ENCODE results near the gene SLC6A19.
"Not testable (repeated sequence)": the region's sequence is repeated elsewhere in the genome, so short reads cannot be mapped to it uniquely, and the experiment has no call there.

SLC6A19 gene

GRCh38 chr5:1222621-1223277, 21.4 kb downstream of the SLC6A19 start:
- no peak overlapping the region for H3K9ac ChIP-seq (ENCODE audit: low read depth, low read length)
- H3K4me3 ChIP-seq (ENCODE audit: low read length), result no peak overlapping the region
- H3K4me2 ChIP-seq (ENCODE audit: low read length), result no peak overlapping the region
- H3K27me3 ChIP-seq (ENCODE audit: control insufficient read depth, insufficient read depth, low read length), result no peaks in the 10 kb centered on the region
- no peaks in the 10 kb centered on the region for H3K4me1 ChIP-seq (ENCODE audit: control insufficient read depth, insufficient read depth, low read length)
- H3K36me3 ChIP-seq (ENCODE audit: insufficient read depth, low read length), result no peaks in the 10 kb centered on the region
- H3K9me3 ChIP-seq (replicated peaks; ENCODE audit: low read length), result no peaks in the 10 kb centered on the region

GRCh38 chr5:1223278-1223670, 21.9 kb downstream of the SLC6A19 start:
- Histone ChIP-seq H3K9ac (ENCODE audit: low read depth, low read length) (no peak overlapping the region), H3K9me3 (replicated peaks; ENCODE audit: low read length) (no peaks in the 10 kb centered on the region), H3K36me3 (ENCODE audit: insufficient read depth, low read length) (no peaks in the 10 kb centered on the region), H3K4me1 (ENCODE audit: control insufficient read depth, insufficient read depth, low read length) (no peaks in the 10 kb centered on the region), H3K27me3 (ENCODE audit: control insufficient read depth, insufficient read depth, low read length) (peaks cover 2% of the 10 kb centered on the region), H3K4me2 (ENCODE audit: low read length) (no peak overlapping the region), H3K4me3 (ENCODE audit: low read length) (no peak overlapping the region)

- H3K27me3 ChIP-seq (ENCODE audit: control insufficient read depth, insufficient read depth, low read length), result peaks cover 2% of the 10 kb centered on the region
- H3K9me3 ChIP-seq (replicated peaks; ENCODE audit: low read length), result no peaks in the 10 kb centered on the region
- no peak overlapping the region for H3K4me2 ChIP-seq (ENCODE audit: low read length)
- no peak overlapping the region for H3K4me3 ChIP-seq (ENCODE audit: low read length)
- no peaks in the 10 kb centered on the region for H3K4me1 ChIP-seq (ENCODE audit: control insufficient read depth, insufficient read depth, low read length)
- H3K9ac ChIP-seq (ENCODE audit: low read depth, low read length), result no peak overlapping the region
- no peaks in the 10 kb centered on the region for H3K36me3 ChIP-seq (ENCODE audit: insufficient read depth, low read length)
Observed at GRCh38 chr5:1224631-1225030, 23.2 kb downstream of the SLC6A19 start.

GRCh38 chr5:1225081-1225480, 23.7 kb downstream of the SLC6A19 start, which contains the start of gene SLC6A18:
SLC6A18 (plus strand) TSS chr5:1225381; CDS start chr5:1225478, 97 bp downstream.
- Histone ChIP-seq H3K9ac (ENCODE audit: low read depth, low read length) (no peak within 1 kb of the TSS), H3K4me2 (ENCODE audit: low read length) (no peak within 1 kb of the TSS), H3K4me3 (ENCODE audit: low read length) (no peak within 1 kb of the TSS), H3K4me1 (ENCODE audit: control insufficient read depth, insufficient read depth, low read length) (no peaks in the 10 kb centered on the region), H3K9me3 (replicated peaks; ENCODE audit: low read length) (no peaks in the 10 kb centered on the region), H3K27me3 (ENCODE audit: control insufficient read depth, insufficient read depth, low read length) (peaks cover 2% of the 10 kb centered on the region), H3K36me3 (ENCODE audit: insufficient read depth, low read length) (no peaks in the 10 kb centered on the region)

GRCh38 chr5:1226231-1226630, 24.8 kb downstream of the SLC6A19 start:
- Histone ChIP-seq H3K27me3 (ENCODE audit: control insufficient read depth, insufficient read depth, low read length) (peaks cover 2% of the 10 kb centered on the region), H3K4me2 (ENCODE audit: low read length) (no peak overlapping the region), H3K4me3 (ENCODE audit: low read length) (no peak overlapping the region), H3K9ac (ENCODE audit: low read depth, low read length) (no peak overlapping the region), H3K36me3 (ENCODE audit: insufficient read depth, low read length) (no peaks in the 10 kb centered on the region), H3K9me3 (replicated peaks; ENCODE audit: low read length) (no peaks in the 10 kb centered on the region), H3K4me1 (ENCODE audit: control insufficient read depth, insufficient read depth, low read length) (no peaks in the 10 kb centered on the region)

GRCh38 chr5:1226839-1227581, 25.6 kb downstream of the SLC6A19 start:
- H3K4me3 ChIP-seq (ENCODE audit: low read length), result no peak overlapping the region
- no peaks in the 10 kb centered on the region for H3K36me3 ChIP-seq (ENCODE audit: insufficient read depth, low read length)
- H3K27me3 ChIP-seq (ENCODE audit: control insufficient read depth, insufficient read depth, low read length), result peaks cover 2% of the 10 kb centered on the region
- no peaks in the 10 kb centered on the region for H3K4me1 ChIP-seq (ENCODE audit: control insufficient read depth, insufficient read depth, low read length)
- no peaks in the 10 kb centered on the region for H3K9me3 ChIP-seq (replicated peaks; ENCODE audit: low read length)
- no peak overlapping the region for H3K9ac ChIP-seq (ENCODE audit: low read depth, low read length)
- H3K4me2 ChIP-seq (ENCODE audit: low read length), result no peak overlapping the region

GRCh38 chr5:1227667-1228066, 26.3 kb downstream of the SLC6A19 start:
- Histone ChIP-seq H3K9me3 (replicated peaks; ENCODE audit: low read length) (no peaks in the 10 kb centered on the region), H3K4me1 (ENCODE audit: control insufficient read depth, insufficient read depth, low read length) (no peaks in the 10 kb centered on the region), H3K9ac (ENCODE audit: low read depth, low read length) (no peak overlapping the region), H3K4me3 (ENCODE audit: low read length) (no peak overlapping the region), H3K4me2 (ENCODE audit: low read length) (no peak overlapping the region), H3K36me3 (ENCODE audit: insufficient read depth, low read length) (no peaks in the 10 kb centered on the region), H3K27me3 (ENCODE audit: control insufficient read depth, insufficient read depth, low read length) (peaks cover 2% of the 10 kb centered on the region)

GRCh38 chr5:1228120-1228519, 26.7 kb downstream of the SLC6A19 start:
- Histone ChIP-seq H3K4me3 (ENCODE audit: low read length) (no peak overlapping the region), H3K4me2 (ENCODE audit: low read length) (no peak overlapping the region), H3K27me3 (ENCODE audit: control insufficient read depth, insufficient read depth, low read length) (peaks cover 2% of the 10 kb centered on the region), H3K36me3 (ENCODE audit: insufficient read depth, low read length) (no peaks in the 10 kb centered on the region), H3K9ac (ENCODE audit: low read depth, low read length) (no peak overlapping the region), H3K9me3 (replicated peaks; ENCODE audit: low read length) (no peaks in the 10 kb centered on the region), H3K4me1 (ENCODE audit: control insufficient read depth, insufficient read depth, low read length) (no peaks in the 10 kb centered on the region)

GRCh38 chr5:1229023-1229422, 27.6 kb downstream of the SLC6A19 start:
- H3K9me3 ChIP-seq (replicated peaks; ENCODE audit: low read length); H3K9ac ChIP-seq (ENCODE audit: low read depth, low read length); H3K4me2 ChIP-seq (ENCODE audit: low read length); H3K4me1 ChIP-seq (ENCODE audit: control insufficient read depth, insufficient read depth, low read length); H3K4me3 ChIP-seq (ENCODE audit: low read length); H3K27me3 ChIP-seq (ENCODE audit: control insufficient read depth, insufficient read depth, low read length); H3K36me3 ChIP-seq (ENCODE audit: insufficient read depth, low read length): not testable (repeated sequence)

- Histone ChIP-seq H3K27me3 (ENCODE audit: control insufficient read depth, insufficient read depth, low read length) (peaks cover 2% of the 10 kb centered on the region), H3K4me1 (ENCODE audit: control insufficient read depth, insufficient read depth, low read length) (no peaks in the 10 kb centered on the region), H3K9me3 (replicated peaks; ENCODE audit: low read length) (peaks cover 2% of the 10 kb centered on the region), H3K4me3 (ENCODE audit: low read length) (no peak overlapping the region), H3K4me2 (ENCODE audit: low read length) (no peak overlapping the region), H3K36me3 (ENCODE audit: insufficient read depth, low read length) (no peaks in the 10 kb centered on the region), H3K9ac (ENCODE audit: low read depth, low read length) (no peak overlapping the region)
Observed at GRCh38 chr5:1229822-1230221, 28.4 kb downstream of the SLC6A19 start.

- Histone ChIP-seq H3K4me3 (ENCODE audit: low read length) (no peak overlapping the region), H3K36me3 (ENCODE audit: insufficient read depth, low read length) (no peaks in the 10 kb centered on the region), H3K4me2 (ENCODE audit: low read length) (no peak overlapping the region), H3K9me3 (replicated peaks; ENCODE audit: low read length) (peaks cover 7% of the 10 kb centered on the region), H3K9ac (ENCODE audit: low read depth, low read length) (no peak overlapping the region), H3K4me1 (ENCODE audit: control insufficient read depth, insufficient read depth, low read length) (no peaks in the 10 kb centered on the region), H3K27me3 (ENCODE audit: control insufficient read depth, insufficient read depth, low read length) (peaks cover 2% of the 10 kb centered on the region)
Observed at GRCh38 chr5:1230551-1230950, 29.2 kb downstream of the SLC6A19 start.

All from skeletal muscle satellite cell (primary cell).